Measurements from ENCODE around the gene FKBP14. TPM values are rescaled to one million over a fixed set of nuclear protein-coding genes. Genes with fewer than 3 reads are reported as not detected.

FKBP14 gene
- total and polyA plus RNA-seq, 2 of the 8 experiments (the other 6 are each of a cell fraction or from before 2014, with no cell fraction given), result 3.2 to 20.7 TPM

DNA sequence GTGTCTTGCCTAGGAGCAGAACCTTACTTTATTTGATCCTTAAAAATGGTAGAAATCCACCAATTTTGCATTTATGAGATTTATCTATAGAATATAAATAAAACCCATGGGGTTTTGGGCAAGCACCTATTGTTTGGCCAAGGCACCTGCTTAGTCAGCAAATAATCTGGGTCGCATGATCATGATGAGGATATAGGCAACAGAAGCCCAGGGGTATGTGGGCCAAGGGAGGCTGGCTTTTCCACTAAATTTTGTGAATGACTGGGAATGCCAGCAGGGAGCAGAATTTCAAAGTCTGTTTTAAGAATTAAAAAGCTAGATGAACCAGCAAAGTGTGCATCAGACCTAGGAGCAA is 54.2 kb downstream of the FKBP14 start:
- H4K8ac ChIP-seq (ENCODE audit: extremely low read depth, insufficient read depth, low read length), result no peak overlapping the region
- no peak overlapping the region for H3K27ac ChIP-seq (ENCODE audit: low read depth, low read length)
- H3K4me2 ChIP-seq (ENCODE audit: insufficient read depth in 1 of 2, low read depth in 2 of 2, low read length in 2 of 2), result no peak overlapping the region
- no peak overlapping the region for H2AFZ ChIP-seq (ENCODE audit: low read length)
- peaks cover 0 to 8% of the 10 kb centered on the region in 2 experiments for H4K20me1 ChIP-seq (replicated peaks in 1 of 2; ENCODE audit: control insufficient read depth in 1 of 2, insufficient read depth in 2 of 2, low read length in 2 of 2)
- H2BK12ac ChIP-seq (ENCODE audit: low read depth, low read length), result no peak overlapping the region
- H2AK5ac ChIP-seq (ENCODE audit: low read depth, low read length), result no peak overlapping the region
- H2BK20ac ChIP-seq (ENCODE audit: low read length), result no peak overlapping the region
- no peak overlapping the region for H2BK120ac ChIP-seq (replicated peaks; ENCODE audit: low read depth, low read length)
- no peak overlapping the region for H3K4me3 ChIP-seq (ENCODE audit: extremely low read depth in 1 of 4, insufficient read depth in 2 of 4, low read depth in 3 of 4, low read length in 4 of 4)
- H3K18ac ChIP-seq (ENCODE audit: extremely low read depth, low read length), result no peak overlapping the region
- no peak overlapping the region for H3K14ac ChIP-seq (ENCODE audit: insufficient read length)
- no peak overlapping the region for H2BK15ac ChIP-seq (ENCODE audit: low read length)
- no peak overlapping the region for H4K91ac ChIP-seq (replicated peaks; ENCODE audit: insufficient read length, low read length)
- no peaks in the 10 kb centered on the region for H3K27me3 ChIP-seq (replicated peaks in 1 of 4; ENCODE audit: control insufficient read depth in 3 of 4, extremely low read depth in 1 of 4, insufficient read depth in 3 of 4, low read length in 3 of 4)
- no peak overlapping the region for H3K9ac ChIP-seq (replicated peaks in 1 of 4; ENCODE audit: extremely low read depth in 1 of 4, low read depth in 3 of 4, low read length in 3 of 4)
- 89% methylated on average over 1 of the region's 1 CpG; no CpG with 5 or more reads in 1 of the 2 experiments for WGBS, 2 experiments (ENCODE audit: extremely low coverage in 1 of 2, insufficient coverage in 1 of 2, insufficient read length in 1 of 2, insufficient replicate concordance in 2 of 2, low coverage in 1 of 2, low lambda C conversion rate in 2 of 2, missing lambda C conversion rate in 1 of 2)
- no peak overlapping the region for H4K5ac ChIP-seq (ENCODE audit: insufficient read length, low read depth, low read length)
- H3K36me3 ChIP-seq (ENCODE audit: control insufficient read depth in 2 of 4, insufficient read depth in 4 of 4, low read length in 3 of 4), result peaks cover 0 to 9% (median 4%) of the 10 kb centered on the region in 4 experiments; a peak in 5 of 8 replicates
- no peak overlapping the region for H3K4ac ChIP-seq (replicated peaks; ENCODE audit: insufficient read length, low read depth, low read length)
- H3K56ac ChIP-seq (replicated peaks; ENCODE audit: insufficient read length, low read depth, low read length), result no peak overlapping the region
- peaks cover 7% of the 10 kb centered on the region; the same call in 1 of the 2 replicates for H3K79me1 ChIP-seq (ENCODE audit: low read depth, low read length)
- H3K9me3 ChIP-seq (ENCODE audit: insufficient read depth in 2 of 2, low read depth in 1 of 2, low read length in 1 of 2), result no peaks in the 10 kb centered on the region
- no peak overlapping the region for H3K23ac ChIP-seq (ENCODE audit: insufficient read length)
- H3K4me1 ChIP-seq (replicated peaks in 1 of 4; ENCODE audit: control insufficient read depth in 3 of 4, insufficient read depth in 4 of 4, low read length in 3 of 4), result no peaks in the 10 kb centered on the region
- H2BK5ac ChIP-seq (ENCODE audit: low read depth, low read length), result no peak overlapping the region
- FAIRE-seq, result no peak
- ChIA-PET CTCF (ENCODE audit: partially characterized antibody) (interaction anchor here (0.7 to 1.5 kb wide), 7 partner anchors 9 to 108 kb away, joined by 3 to 5 read pairs (median 3); no protein-coding TSS in a partner anchor), POLR2A (ENCODE audit: partially characterized antibody) (interaction anchor here (0.7 kb wide), 1 partner anchor 59 kb away, joined by 3 read pairs; no protein-coding TSS in a partner anchor)
- no peaks in the 10 kb centered on the region for H3K23me2 ChIP-seq (ENCODE audit: low read depth, low read length)
- no peak for TF ChIP-seq CREB1 (IDR thresholded peaks at IDR 0.05)
- TF ChIP-seq BRCA1 (IDR thresholded peaks at IDR 0.05; ENCODE audit: low read depth, low read length), result no peak
- TF ChIP-seq MAFK (IDR thresholded peaks at IDR 0.05; ENCODE audit: low read depth, low read length), result peak; percentile 87
- no peak for TF ChIP-seq RFX5 (IDR thresholded peaks at IDR 0.05; ENCODE audit: borderline replicate concordance, low read depth, low read length)
- TF ChIP-seq EP300 (IDR thresholded peaks at IDR 0.05; ENCODE audit: borderline replicate concordance in 1 of 2, low read depth in 2 of 2, low read length in 2 of 2), result no peak
- peaks cover 7 to 65% of the 10 kb centered on the region in 2 experiments for H3K79me2 ChIP-seq (ENCODE audit: control insufficient read depth in 1 of 2, insufficient read depth in 2 of 2, low read length in 2 of 2)
- no peak for DNase-seq (ENCODE audit: low read depth in 1 of 2, low spot score in 2 of 2)

Measured in H1 (cell line).